NOMO-1 treated with dmso at 0.1 percent for 144 hours (cell line): ENCODE results near the gene NR2C2.
A peak's percentile ranks its signal among the peaks of the same experiment; 100 is the strongest.

ENCODE experiments used
- DNase-seq: peaks from one replicate; lab custom pipeline; 2025; ENCODE audit not compliant: unreplicated experiment; lab: John Stamatoyannopoulos, UW

The NR2C2 gene

GRCh38 chr3:15060029-15060428 is 112.6 kb downstream of the NR2C2 start:
- no peak for DNase-seq

GRCh38 chr3:15063238-15063637 is 115.9 kb downstream of the NR2C2 start:
- DNase-seq, result no peak

GRCh38 chr3:15063656-15064286 is 116.4 kb downstream of the NR2C2 start:
- no peak for DNase-seq

GRCh38 chr3:15064299-15064834 is 117.0 kb downstream of the NR2C2 start:
- peak; percentile 35 for DNase-seq

GRCh38 chr3:15064835-15065549 is 117.6 kb downstream of the NR2C2 start, which contains the start of gene MRPS25:
Gene MRPS25 (minus strand): TSS chr3:15065315. CDS start chr3:15065194, 121 bp downstream.
- peak; percentile 81 for DNase-seq

- no peak for DNase-seq
These were observed 118.2 kb downstream of the NR2C2 start for GRCh38 chr3:15065550-15066007.

GRCh38 chr3:15066467-15066866 is 119.1 kb downstream of the NR2C2 start:
- no peak for DNase-seq

- DNase-seq, result no peak
These were observed 122.1 kb downstream of the NR2C2 start for GRCh38 chr3:15069441-15069840.

- DNase-seq, result peak; percentile 21
These were observed 124.3 kb downstream of the NR2C2 start for GRCh38 chr3:15071699-15072098.

GRCh38 chr3:15074500-15074899 is 127.1 kb downstream of the NR2C2 start:
- no peak for DNase-seq

GRCh38 chr3:15079091-15079490 is 131.7 kb downstream of the NR2C2 start:
- DNase-seq, result no peak

GRCh38 chr3:15081960-15082664 is 134.7 kb downstream of the NR2C2 start:
- peak; percentile 34 for DNase-seq

- no peak for DNase-seq
These were observed 135.9 kb downstream of the NR2C2 start for GRCh38 chr3:15083252-15083651.

GRCh38 chr3:15086263-15086662 is 138.9 kb downstream of the NR2C2 start:
- no peak for DNase-seq

GRCh38 chr3:15086699-15087098 is 139.3 kb downstream of the NR2C2 start:
- DNase-seq, result no peak

GRCh38 chr3:15089201-15089600 is 141.8 kb downstream of the NR2C2 start:
- no peak for DNase-seq

- no peak for DNase-seq
These were observed 144.2 kb downstream of the NR2C2 start for GRCh38 chr3:15091575-15091974.

- no peak for DNase-seq
These were observed 145.3 kb downstream of the NR2C2 start for GRCh38 chr3:15092686-15093085.

- DNase-seq, result no peak
These were observed 146.9 kb downstream of the NR2C2 start for GRCh38 chr3:15094187-15094875.

- no peak for DNase-seq
These were observed 148.7 kb downstream of the NR2C2 start for GRCh38 chr3:15096046-15096445.

GRCh38 chr3:15097891-15098290 is 150.5 kb downstream of the NR2C2 start:
- peak; percentile 29 for DNase-seq
